HCT116 (cell line): ENCODE data around the gene ARL2BP. TPM values are rescaled to one million over a fixed set of nuclear protein-coding genes. Genes with fewer than 3 reads are reported as not detected.

Experiments used
- ATAC-seq: fragments of 200-7000 bp; cut with Tn5 transposase; 2 replicates; pipeline ENCODE4 v1.9.1; 2020; ENCODE audit warnings: mild to moderate bottlenecking, moderate library complexity
- BruUV-seq: library from RNA; stranded (reverse); fragments of 400-500 nt; replicated peaks from 2 replicates; lab custom pipeline; 2021; lab: Mats Ljungman, UMichigan
- CTCF ChIA-PET: fragments of 300-600 bp; sonication (Branson Sonifier 250); formaldehyde crosslinking; loops from one replicate; lab custom pipeline; 2021; ENCODE audit warnings: antibody characterized with exemption; lab: Charles Lee
- POLR2A ChIA-PET: fragments of 300-600, 350-600 bp; sonication (Branson Sonifier 250); formaldehyde crosslinking; loops from one replicate; lab custom pipeline; 2021; ENCODE audit warnings: antibody characterized with exemption; lab: Charles Lee
- RAD21 ChIA-PET, 2 experiments: fragments of 300-600 bp; sonication (Branson Sonifier 250); formaldehyde crosslinking; loops; one replicate each; lab custom pipeline; 2023; ENCODE audit warnings: low total read pairs in 2 of 2; ENCODE audit not compliant: uncharacterized antibody in 2 of 2, unreplicated experiment in 2 of 2, low non-redundant PET in 1 of 2; lab: Charles Lee
- DNase-seq: peaks from one replicate; pipeline ENCODE4 v3.0.0-alpha.2; 2010; ENCODE audit warnings: low read depth, low spot score
- H2AFZ ChIP-seq: fragments of 200-600 bp; shearing (Covaris generic), sonication (generic); 2 replicates; pipeline ENCODE4 v1.6.1; 2017; ENCODE audit warnings: low read depth, mixed run types, mixed read lengths, antibody characterized with exemption, low read length; ENCODE audit not compliant: poor library complexity, severe bottlenecking
- H3K27ac ChIP-seq: 2 replicates; pipeline ENCODE4 v1.5.1; 2012; ENCODE audit warnings: low read depth, low read length
- H3K27me3 ChIP-seq: fragments of 200-600 bp; sonication (generic); 2 replicates; pipeline ENCODE4 v1.6.1; 2016; ENCODE audit warnings: mixed run types, low read length, mixed read lengths; ENCODE audit not compliant: insufficient read depth
- H3K36me3 ChIP-seq, 2 experiments: fragments of 200-500 bp in 1 of 2; fragments of 200-600 bp in 1 of 2; sonication (Bioruptor generic) in 1 of 2; sonication (generic) in 1 of 2; 2 replicates each; pipeline versions ENCODE4 v1.5.1 to v1.6.1; 2014 to 2016; ENCODE audit warnings: low read length in 2 of 2, inconsistent platforms in 1 of 2, mixed read lengths in 1 of 2, mixed run types in 1 of 2; ENCODE audit not compliant: insufficient read depth in 2 of 2, control insufficient read depth in 1 of 2
- H3K4me1 ChIP-seq, 2 experiments: fragments of 200-600 bp in 1 of 2; sonication (generic) in 1 of 2; 2 replicates each; pipeline versions ENCODE4 v1.5.1 to v1.6.1; 2012 to 2017; ENCODE audit warnings: low read length in 2 of 2, inconsistent platforms in 1 of 2, mild to moderate bottlenecking in 1 of 2, mixed read lengths in 1 of 2, mixed run types in 1 of 2, moderate library complexity in 1 of 2; ENCODE audit not compliant: insufficient read depth in 2 of 2, control insufficient read depth in 1 of 2
- H3K4me2 ChIP-seq: fragments of 200-600 bp; sonication (generic); 2 replicates; pipeline ENCODE4 v1.6.1; 2017; ENCODE audit warnings: mixed run types, low read length, mixed read lengths
- H3K4me3 ChIP-seq, 2 experiments: fragments of 200-600 bp in 1 of 2; sonication (generic) in 1 of 2; replicated peaks in 1 of 2; 2 replicates each; pipeline ENCODE4 v1.5.1; 2011 to 2016; ENCODE audit warnings: low read length in 2 of 2, control low read depth in 1 of 2, low read depth in 1 of 2, mild to moderate bottlenecking in 1 of 2, mixed read lengths in 1 of 2, mixed run types in 1 of 2
- H3K79me2 ChIP-seq: fragments of 200-600 bp; sonication (generic); 2 replicates; pipeline ENCODE4 v1.6.1; 2017; ENCODE audit warnings: mild to moderate bottlenecking, mixed run types, low read length, moderate library complexity, mixed read lengths; ENCODE audit not compliant: insufficient read depth
- H3K9ac ChIP-seq: fragments of 200-600 bp; sonication (generic); 2 replicates; pipeline ENCODE4 v1.6.1; 2016; ENCODE audit warnings: low read length, mixed read lengths
- H3K9me2 ChIP-seq: fragments of 200-600 bp; sonication (generic), shearing (Covaris generic); 2 replicates; pipeline ENCODE4 v1.6.1; 2017; ENCODE audit warnings: mixed run types, mild to moderate bottlenecking, moderate library complexity; ENCODE audit not compliant: insufficient read depth
- H3K9me3 ChIP-seq, 2 experiments: fragments of 200-500 bp in 1 of 2; fragments of 200-600 bp in 1 of 2; sonication (Bioruptor generic) in 1 of 2; sonication (generic) in 1 of 2; 2 replicates each; pipeline ENCODE4 v1.6.1; 2014 to 2017; ENCODE audit warnings: low read length in 2 of 2, mixed read lengths in 2 of 2, inconsistent platforms in 1 of 2, low read depth in 1 of 2, mild to moderate bottlenecking in 1 of 2, mixed run types in 1 of 2, moderate library complexity in 1 of 2; ENCODE audit not compliant: control insufficient read depth in 1 of 2, insufficient read depth in 1 of 2
- H4K20me1 ChIP-seq: fragments of 200-600 bp; sonication (generic), shearing (Covaris generic); 2 replicates; pipeline ENCODE4 v1.6.1; 2017; ENCODE audit warnings: mixed run types, mild to moderate bottlenecking, moderate library complexity; ENCODE audit not compliant: insufficient read depth
- ATF3 ChIP-seq: IDR thresholded peaks from 2 replicates; pipeline ENCODE4 v1.6.1; 2012
- CBX3 ChIP-seq: IDR thresholded peaks from 2 replicates; pipeline ENCODE4 v1.6.1; 2012; ENCODE audit warnings: low read depth
- CEBPB ChIP-seq: IDR thresholded peaks from 2 replicates; pipeline ENCODE4 v1.6.1; 2012; ENCODE audit warnings: low read depth
- CTCF ChIP-seq, 3 experiments: fragments of 200-600 bp in 1 of 3; sonication (generic) in 1 of 3; IDR thresholded peaks in 2 of 3; conservative IDR thresholded peaks in 1 of 3; 2 replicates each; pipeline ENCODE4 v1.5.1; 2012 to 2017; ENCODE audit warnings: low read depth in 2 of 3, low read length in 2 of 3, antibody characterized with exemption in 1 of 3, borderline replicate concordance in 1 of 3, control low read depth in 1 of 3, mild to moderate bottlenecking in 1 of 3, mixed read lengths in 1 of 3, mixed run types in 1 of 3, moderate library complexity in 1 of 3; ENCODE audit not compliant: insufficient read depth in 1 of 3
- EGR1 ChIP-seq: IDR thresholded peaks from 2 replicates; pipeline ENCODE4 v1.6.1; 2012; ENCODE audit warnings: low read depth
- EZH2 ChIP-seq: fragments of 200-600 bp; sonication (generic); IDR thresholded peaks from 2 replicates; pipeline ENCODE4 v1.6.1; 2017; ENCODE audit warnings: antibody characterized with exemption, mixed run types
- EZH2phosphoT487 ChIP-seq: fragments of 200-600 bp; IDR thresholded peaks from 2 replicates; pipeline ENCODE4 v1.6.1; 2018; ENCODE audit warnings: antibody characterized with exemption, borderline replicate concordance
- FOSL1 ChIP-seq: IDR thresholded peaks from 2 replicates; pipeline ENCODE4 v1.6.1; 2012; ENCODE audit warnings: low read depth
- JUND ChIP-seq: IDR thresholded peaks from 2 replicates; pipeline ENCODE4 v1.6.1; 2012
- MAX ChIP-seq: IDR thresholded peaks from 2 replicates; pipeline ENCODE4 v1.6.1; 2012
- POLR2A ChIP-seq: IDR thresholded peaks from 2 replicates; pipeline ENCODE4 v1.7.0; 2011; ENCODE audit warnings: borderline replicate concordance; ENCODE audit not compliant: insufficient read depth, insufficient read length; ENCODE audit errors: extremely low read depth
- POLR2AphosphoS5 ChIP-seq: IDR thresholded peaks from 2 replicates; pipeline ENCODE4 v1.6.1; 2011; ENCODE audit warnings: mild to moderate bottlenecking, low read depth, low read length, moderate library complexity
- RAD21 ChIP-seq: IDR thresholded peaks from 2 replicates; pipeline ENCODE4 v1.6.1; 2012; ENCODE audit warnings: low read depth, mild to moderate bottlenecking
- REST ChIP-seq: IDR thresholded peaks from 2 replicates; pipeline ENCODE4 v1.6.1; 2012; ENCODE audit warnings: low read depth
- SIN3A ChIP-seq: IDR thresholded peaks from 2 replicates; pipeline ENCODE4 v1.6.1; 2012; ENCODE audit warnings: low read depth
- SRF ChIP-seq: IDR thresholded peaks from 2 replicates; pipeline ENCODE4 v1.6.1; 2012; ENCODE audit warnings: low read depth
- YY1 ChIP-seq: IDR thresholded peaks from 2 replicates; pipeline ENCODE4 v1.6.1; 2011; ENCODE audit warnings: low read length, low read depth, moderate library complexity, mild to moderate bottlenecking; ENCODE audit not compliant: insufficient replicate concordance; ENCODE audit errors: extremely low read depth
- ZBTB33 ChIP-seq: IDR thresholded peaks from 2 replicates; pipeline ENCODE4 v1.6.1; 2011; ENCODE audit warnings: mild to moderate bottlenecking, low read length, moderate library complexity; ENCODE audit not compliant: insufficient replicate concordance; ENCODE audit errors: extremely low read depth
- ZFX ChIP-seq: fragments of 450-650 bp; IDR thresholded peaks from 2 replicates; pipeline ENCODE4 v1.6.1; 2017
- ZNF274 ChIP-seq: fragments of 200-500 bp; sonication (Bioruptor generic); IDR thresholded peaks from 2 replicates; pipeline ENCODE4 v1.6.1; 2014; ENCODE audit warnings: mild to moderate bottlenecking, low read depth, low read length, inconsistent platforms
- intact Hi-C: fragments of 100-400 bp; cut with micrococcal nuclease; formaldehyde crosslinking; loops from 2 replicates; pipeline ENCODE4 v1.10.0; 2022
- total RNA-seq: library from RNA; stranded (reverse); gene quantifications from one replicate; pipeline ENCODE4 v1.2.1, GENCODE V29; 2021; ENCODE audit not compliant: unreplicated experiment

ARL2BP gene
- total RNA-seq, 1 experiment from 2014 or later, result 28.8 TPM

GRCh38 chr16:57252148-57252721 lies 7.2 kb downstream of the ARL2BP start:
- ChIA-PET POLR2A (no interaction called here), RAD21 (no interaction called here), CTCF (no interaction called here)
- Histone ChIP-seq H2AFZ (no peak overlapping the region), H3K9ac (no peak overlapping the region), H3K9me3 (0 out of 4 replicates have a peak, but pooled peaks cover 0 to 3% of the 10 kb centered on the region in 2 experiments), H4K20me1 (no peaks in the 10 kb centered on the region), H3K79me2 (no peaks in the 10 kb centered on the region), H3K4me3 (no peak overlapping the region), H3K4me1 (no peaks in the 10 kb centered on the region), H3K27me3 (no peaks in the 10 kb centered on the region), H3K9me2 (no peaks in the 10 kb centered on the region), H3K4me2 (no peak overlapping the region), H3K36me3 (peaks cover 10 to 17% of the 10 kb centered on the region in 2 experiments), H3K27ac (no peak overlapping the region)
- intact Hi-C loops, result no loop called here
- ATAC-seq, result no peak
- no peak for DNase-seq
- no TSS peak for BruUV-seq
- TF ChIP-seq ZBTB33, result no peak
- no peak for TF ChIP-seq CTCF (IDR thresholded peaks at IDR 0.05 in 2 of 3, conservative IDR thresholded peaks at IDR 0.05 in 1 of 3; ENCODE audit: borderline replicate concordance in 1 of 3, insufficient read depth in 1 of 3, low read depth in 2 of 3, low read length in 2 of 3)
- no peak for TF ChIP-seq YY1
- no peak for TF ChIP-seq CEBPB
- no peak for TF ChIP-seq SRF
- no peak for TF ChIP-seq RAD21
- no peak for TF ChIP-seq ZNF274
- TF ChIP-seq POLR2AphosphoS5, result no peak
- TF ChIP-seq REST, result no peak
- TF ChIP-seq EZH2, result no peak
- no peak for TF ChIP-seq POLR2A
- TF ChIP-seq ZFX, result no peak
- TF ChIP-seq MAX, result no peak
- TF ChIP-seq FOSL1, result no peak
- no peak for TF ChIP-seq ATF3
- no peak for TF ChIP-seq SIN3A
- TF ChIP-seq EZH2phosphoT487, result no peak
- TF ChIP-seq CBX3, result no peak
- TF ChIP-seq EGR1, result no peak
- no peak for TF ChIP-seq JUND
